ENCODE measurements around the gene ALDH4A1.

DNA sequence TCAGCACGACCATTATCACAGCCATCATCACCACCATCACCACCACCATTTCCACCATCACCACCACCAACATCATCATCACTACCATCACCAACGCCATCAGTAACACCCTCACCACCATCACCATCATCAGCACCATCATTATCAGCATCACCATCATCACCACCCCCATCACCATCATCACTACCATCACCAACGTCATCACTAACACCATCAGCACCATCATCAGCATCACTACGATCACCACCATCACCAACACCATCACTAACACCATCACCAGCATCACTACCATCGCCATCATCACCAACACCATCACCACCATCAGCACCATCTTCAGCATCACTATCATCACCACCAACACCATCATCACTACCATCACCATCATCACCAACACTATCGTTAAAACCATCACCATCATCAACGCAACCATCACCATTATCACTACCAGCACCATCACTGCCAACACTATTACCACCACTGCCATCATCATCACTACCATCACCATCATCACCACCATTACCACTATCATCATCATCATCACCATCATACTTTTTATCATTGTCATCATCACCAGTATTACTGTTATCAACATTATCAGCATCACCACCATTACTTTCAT, 44.2 kb downstream of the ALDH4A1 start:
- TF ChIP-seq, protein P1, sequence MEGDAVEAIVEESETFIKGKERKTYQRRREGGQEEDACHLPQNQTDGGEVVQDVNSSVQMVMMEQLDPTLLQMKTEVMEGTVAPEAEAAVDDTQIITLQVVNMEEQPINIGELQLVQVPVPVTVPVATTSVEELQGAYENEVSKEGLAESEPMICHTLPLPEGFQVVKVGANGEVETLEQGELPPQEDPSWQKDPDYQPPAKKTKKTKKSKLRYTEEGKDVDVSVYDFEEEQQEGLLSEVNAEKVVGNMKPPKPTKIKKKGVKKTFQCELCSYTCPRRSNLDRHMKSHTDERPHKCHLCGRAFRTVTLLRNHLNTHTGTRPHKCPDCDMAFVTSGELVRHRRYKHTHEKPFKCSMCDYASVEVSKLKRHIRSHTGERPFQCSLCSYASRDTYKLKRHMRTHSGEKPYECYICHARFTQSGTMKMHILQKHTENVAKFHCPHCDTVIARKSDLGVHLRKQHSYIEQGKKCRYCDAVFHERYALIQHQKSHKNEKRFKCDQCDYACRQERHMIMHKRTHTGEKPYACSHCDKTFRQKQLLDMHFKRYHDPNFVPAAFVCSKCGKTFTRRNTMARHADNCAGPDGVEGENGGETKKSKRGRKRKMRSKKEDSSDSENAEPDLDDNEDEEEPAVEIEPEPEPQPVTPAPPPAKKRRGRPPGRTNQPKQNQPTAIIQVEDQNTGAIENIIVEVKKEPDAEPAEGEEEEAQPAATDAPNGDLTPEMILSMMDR (conservative IDR thresholded peaks at IDR 0.05; ENCODE audit: low read length) = no peak
- no peak for TF ChIP-seq EZH2phosphoT487 (IDR thresholded peaks at IDR 0.05; ENCODE audit: borderline replicate concordance, low read depth, low read length)
